Measurements from ENCODE around the gene NOS2.
"Not testable (repeated sequence)": the region's sequence is repeated elsewhere in the genome, so short reads cannot be mapped to it uniquely, and the experiment has no call there.

The NOS2 gene

DNA sequence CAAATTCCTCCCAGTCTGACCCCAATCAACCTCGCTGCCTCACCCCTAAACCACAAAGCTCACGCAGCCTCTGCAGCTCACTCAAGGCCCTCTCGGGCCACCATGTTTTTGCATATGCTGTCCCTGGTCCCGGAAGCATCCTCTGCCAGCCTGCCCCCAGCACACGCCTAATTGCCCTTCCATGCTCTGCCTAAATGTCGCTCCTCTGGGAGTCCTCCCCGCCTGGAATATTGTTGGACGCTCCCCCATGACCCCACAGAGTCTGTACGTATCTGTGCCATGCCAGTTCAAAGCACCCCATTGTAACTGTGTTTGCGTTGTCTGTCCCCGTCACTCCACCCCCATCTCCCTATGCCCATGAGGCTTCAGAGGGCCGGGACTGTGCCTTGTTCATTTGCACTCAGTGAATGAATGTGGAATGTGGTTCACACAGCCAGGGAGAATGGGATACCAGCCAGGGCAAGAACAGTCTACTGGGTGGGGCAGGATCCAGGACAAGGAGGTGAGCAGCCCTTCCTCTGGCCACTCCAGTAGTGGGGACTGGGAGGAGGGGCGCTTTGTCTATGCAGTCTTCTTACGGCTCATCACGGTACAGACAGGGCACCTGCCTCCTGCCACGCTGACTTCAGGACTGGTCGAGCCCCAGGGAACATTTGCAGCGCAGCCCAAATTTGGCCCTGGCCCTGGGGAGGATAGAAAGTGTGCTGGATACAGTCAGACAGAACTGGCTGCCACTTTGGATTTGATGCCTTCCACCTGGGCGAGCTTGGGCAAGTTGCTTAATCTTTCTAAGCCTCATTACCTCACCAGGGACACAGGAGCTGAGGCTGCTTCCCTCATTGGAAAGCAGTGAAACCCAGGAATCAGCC is 48.5 kb downstream of the NOS2 start:
- H3K27ac ChIP-seq, result no peak overlapping the region

GRCh38 chr17:27751166-27751565 is 49.2 kb downstream of the NOS2 start:
- H3K27ac ChIP-seq, result no peak overlapping the region
- TF ChIP-seq ZFX (IDR thresholded peaks at IDR 0.05), result no peak
- TF ChIP-seq, protein P1, sequence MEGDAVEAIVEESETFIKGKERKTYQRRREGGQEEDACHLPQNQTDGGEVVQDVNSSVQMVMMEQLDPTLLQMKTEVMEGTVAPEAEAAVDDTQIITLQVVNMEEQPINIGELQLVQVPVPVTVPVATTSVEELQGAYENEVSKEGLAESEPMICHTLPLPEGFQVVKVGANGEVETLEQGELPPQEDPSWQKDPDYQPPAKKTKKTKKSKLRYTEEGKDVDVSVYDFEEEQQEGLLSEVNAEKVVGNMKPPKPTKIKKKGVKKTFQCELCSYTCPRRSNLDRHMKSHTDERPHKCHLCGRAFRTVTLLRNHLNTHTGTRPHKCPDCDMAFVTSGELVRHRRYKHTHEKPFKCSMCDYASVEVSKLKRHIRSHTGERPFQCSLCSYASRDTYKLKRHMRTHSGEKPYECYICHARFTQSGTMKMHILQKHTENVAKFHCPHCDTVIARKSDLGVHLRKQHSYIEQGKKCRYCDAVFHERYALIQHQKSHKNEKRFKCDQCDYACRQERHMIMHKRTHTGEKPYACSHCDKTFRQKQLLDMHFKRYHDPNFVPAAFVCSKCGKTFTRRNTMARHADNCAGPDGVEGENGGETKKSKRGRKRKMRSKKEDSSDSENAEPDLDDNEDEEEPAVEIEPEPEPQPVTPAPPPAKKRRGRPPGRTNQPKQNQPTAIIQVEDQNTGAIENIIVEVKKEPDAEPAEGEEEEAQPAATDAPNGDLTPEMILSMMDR (conservative IDR thresholded peaks at IDR 0.05), result no peak

More for the DNA sequence above, 48.5 kb downstream of the NOS2 start:
- TF ChIP-seq, protein P1 (conservative IDR thresholded peaks at IDR 0.05), result no peak
- no peak for TF ChIP-seq ZFX (IDR thresholded peaks at IDR 0.05)

- H3K27ac ChIP-seq, result not testable (repeated sequence)
These were observed 50.7 kb downstream of the NOS2 start for GRCh38 chr17:27749562-27750150.

- TF ChIP-seq, protein P1 (conservative IDR thresholded peaks at IDR 0.05), result peak; percentile 48
- TF ChIP-seq ZFX (IDR thresholded peaks at IDR 0.05), result no peak
- H3K27ac ChIP-seq, result no peak overlapping the region
These were observed 51.9 kb downstream of the NOS2 start for GRCh38 chr17:27748360-27748825.

DNA sequence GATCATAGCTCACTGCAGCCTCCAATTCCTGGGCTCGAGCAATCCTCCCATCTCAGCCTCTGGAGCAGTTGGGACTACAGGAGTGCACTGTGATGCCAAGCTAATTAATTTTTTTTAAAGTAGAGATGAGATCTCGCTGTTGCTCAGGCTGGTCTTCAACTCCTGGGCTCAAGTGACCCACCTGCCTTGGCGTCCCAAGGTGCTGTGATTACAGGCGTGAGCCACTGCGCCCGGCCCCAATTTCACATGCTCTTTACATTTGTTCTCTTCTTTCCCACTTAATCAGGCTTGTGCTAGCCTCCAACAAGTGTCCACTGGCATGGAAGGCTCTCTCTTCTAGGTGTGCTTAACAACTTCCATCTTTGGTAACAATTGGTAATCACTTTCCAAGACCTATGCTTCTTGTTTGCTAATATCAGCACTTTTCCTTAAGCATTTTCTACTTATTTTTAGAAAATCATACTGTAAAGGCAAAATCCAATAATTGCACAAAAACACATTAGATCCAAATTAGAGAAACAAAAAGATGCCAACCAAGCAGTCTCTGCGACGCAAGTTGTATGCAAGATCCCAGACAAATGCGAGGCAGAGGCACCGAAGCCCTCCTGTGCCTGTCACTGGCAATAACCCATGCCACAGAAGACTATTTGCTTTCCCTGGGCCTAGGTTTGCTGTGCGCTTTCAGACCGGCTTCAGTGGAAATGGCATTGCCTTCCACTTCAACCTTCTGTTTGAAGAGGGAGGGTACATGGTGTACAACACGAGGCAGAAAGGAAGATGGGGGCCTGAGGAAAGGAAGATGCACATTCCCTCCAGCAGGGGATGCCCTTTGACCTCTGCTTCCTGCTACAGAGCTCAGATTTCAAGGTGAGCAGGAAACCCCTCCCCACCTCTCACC is 52.6 kb downstream of the NOS2 start:
- H3K27ac ChIP-seq, result no peak overlapping the region
- no peak for TF ChIP-seq ZFX (IDR thresholded peaks at IDR 0.05)
- TF ChIP-seq, protein P1 (conservative IDR thresholded peaks at IDR 0.05), result peak; percentile 69

DNA sequence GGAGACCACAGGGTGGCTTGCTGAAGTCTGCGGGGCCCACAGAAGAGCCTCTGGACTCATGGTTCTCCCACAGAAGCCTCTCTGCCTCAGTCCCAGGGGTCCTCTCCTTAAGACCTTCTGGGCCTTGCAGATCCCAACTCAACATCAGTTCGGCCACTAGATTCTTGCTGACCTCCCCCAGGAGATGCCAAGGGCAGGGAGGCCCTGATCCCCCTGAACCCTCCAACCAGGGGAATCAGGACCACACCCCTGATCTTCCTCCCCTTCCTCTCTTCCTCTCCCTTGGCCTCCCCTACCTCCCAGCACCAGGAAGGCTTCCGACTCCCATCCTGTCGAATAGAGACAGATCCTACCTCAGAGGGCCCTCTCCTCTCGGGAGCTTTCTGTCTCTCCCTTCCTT is 53.4 kb downstream of the NOS2 start:
- TF ChIP-seq, protein P1 (conservative IDR thresholded peaks at IDR 0.05), result no peak
- no peak for TF ChIP-seq ZFX (IDR thresholded peaks at IDR 0.05)
- H3K27ac ChIP-seq, result no peak overlapping the region

- H3K27ac ChIP-seq, result not testable (repeated sequence)
These were observed 54.0 kb downstream of the NOS2 start for GRCh38 chr17:27746320-27746719.

DNA sequence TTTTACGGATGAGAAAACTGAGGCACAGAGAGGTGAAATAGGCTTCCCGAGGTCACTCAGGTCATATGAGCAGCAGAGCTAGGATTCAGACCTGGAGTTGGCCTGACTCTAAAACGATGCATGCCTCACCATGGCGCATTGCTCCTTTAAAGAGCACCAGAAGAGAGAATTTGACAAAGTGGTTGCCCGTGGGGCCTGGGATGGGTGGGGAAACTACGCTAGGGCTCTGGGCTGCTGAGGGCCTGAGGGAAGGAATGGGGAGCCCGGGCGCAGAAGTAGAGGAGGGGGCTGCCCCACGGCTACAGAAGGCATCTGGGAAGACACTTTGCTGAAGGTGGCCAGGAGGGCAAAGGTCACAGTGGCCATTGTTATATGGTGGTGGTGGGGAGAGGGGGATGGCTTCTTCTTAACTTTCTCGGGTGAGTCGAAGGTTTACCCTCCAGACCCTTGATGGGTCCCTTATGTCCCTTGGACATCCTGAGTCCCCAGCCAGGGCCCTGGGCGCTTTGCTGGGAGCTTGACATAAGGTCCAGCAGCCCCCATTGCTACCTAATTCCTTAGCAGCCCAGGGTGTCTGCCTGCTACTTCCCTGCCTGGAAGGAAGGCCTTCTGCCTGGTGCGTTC is 55.0 kb downstream of the NOS2 start:
- not testable (repeated sequence) for H3K27ac ChIP-seq

All from C4-2B (cell line).